HEK293 (cell line): ENCODE measurements around the gene RIPK1.

Experiments
- ATF2 ChIP-seq: fragments of 450-650 bp; formaldehyde crosslinking; IDR thresholded peaks from 2 replicates; pipeline ENCODE4 v1.5.1; 2016; ENCODE audit warnings: missing biosample characterization, missing genetic modification characterization, low read depth
- CTCF ChIP-seq: fragments of 450-650 bp; formaldehyde crosslinking; IDR thresholded peaks from 2 replicates; pipeline ENCODE4 v1.5.1; 2016; ENCODE audit warnings: missing biosample characterization, missing genetic modification characterization
- ELK4 ChIP-seq: IDR thresholded peaks from 2 replicates; pipeline ENCODE4 v1.6.1; 2011; ENCODE audit warnings: mild to moderate bottlenecking, low read depth, low read length, borderline replicate concordance
- KLF10 ChIP-seq: fragments of 450-650 bp; IDR thresholded peaks from 2 replicates; pipeline ENCODE4 v1.5.1; 2018; ENCODE audit warnings: missing biosample characterization, mild to moderate bottlenecking, missing genetic modification characterization
- OVOL3 ChIP-seq: fragments of 450-650 bp; formaldehyde crosslinking; IDR thresholded peaks from 2 replicates; pipeline ENCODE4 v1.5.1; 2016; ENCODE audit warnings: missing biosample characterization, missing genetic modification characterization
- SP7 ChIP-seq: fragments of 450-650 bp; formaldehyde crosslinking; IDR thresholded peaks from 2 replicates; pipeline ENCODE4 v1.5.1; 2016; ENCODE audit warnings: missing biosample characterization, missing genetic modification characterization
- YY1 ChIP-seq: fragments of 450-650 bp; formaldehyde crosslinking; IDR thresholded peaks from 2 replicates; pipeline ENCODE4 v1.5.1; 2018; ENCODE audit warnings: missing biosample characterization, missing genetic modification characterization
- ZNF202 ChIP-seq: fragments of 450-650 bp; formaldehyde crosslinking; IDR thresholded peaks from 2 replicates; pipeline ENCODE4 v1.5.1; 2016; ENCODE audit warnings: missing biosample characterization, missing genetic modification characterization, borderline replicate concordance
- ZNF426 ChIP-seq: fragments of 450-650 bp; formaldehyde crosslinking; IDR thresholded peaks from 2 replicates; pipeline ENCODE4 v1.5.1; 2017; ENCODE audit warnings: missing biosample characterization, missing genetic modification characterization, mild to moderate bottlenecking, inconsistent platforms, moderate library complexity
- ZNF785 ChIP-seq: fragments of 450-650 bp; formaldehyde crosslinking; IDR thresholded peaks from 2 replicates; pipeline ENCODE4 v1.5.1; 2016; ENCODE audit warnings: missing biosample characterization, missing genetic modification characterization

- TF ChIP-seq ZNF202 (tag by site-specific recombination) (no peak), CTCF (no peak), ZNF426 (tag by site-specific recombination) (no peak), ELK4 (no peak), OVOL3 (no peak), KLF10 (no peak), ZNF785 (tag by site-specific recombination) (no peak), SP7 (no peak), YY1 (tag by site-specific recombination) (no peak), ATF2 (tag by site-specific recombination) (no peak)
Measured at GRCh38 chr6:3032986-3033385, 35.3 kb upstream of the RIPK1 start.
